T-helper 2 cell (primary cell): ENCODE measurements around the gene TP53.

Experiments used
- DNase-seq, 5 experiments: peaks; one replicate each; pipeline versions ENCODE4 v3.0.0 to v3.0.0-alpha.2; 2012 to 2022
- total RNA-seq, 2 donors: gene quantifications; one replicate each; lab custom pipeline; 2026; lab: John Stamatoyannopoulos, UW

TP53 gene
- 39.0 to 54.0 reads per million in 2 donors for total RNA-seq

DNA sequence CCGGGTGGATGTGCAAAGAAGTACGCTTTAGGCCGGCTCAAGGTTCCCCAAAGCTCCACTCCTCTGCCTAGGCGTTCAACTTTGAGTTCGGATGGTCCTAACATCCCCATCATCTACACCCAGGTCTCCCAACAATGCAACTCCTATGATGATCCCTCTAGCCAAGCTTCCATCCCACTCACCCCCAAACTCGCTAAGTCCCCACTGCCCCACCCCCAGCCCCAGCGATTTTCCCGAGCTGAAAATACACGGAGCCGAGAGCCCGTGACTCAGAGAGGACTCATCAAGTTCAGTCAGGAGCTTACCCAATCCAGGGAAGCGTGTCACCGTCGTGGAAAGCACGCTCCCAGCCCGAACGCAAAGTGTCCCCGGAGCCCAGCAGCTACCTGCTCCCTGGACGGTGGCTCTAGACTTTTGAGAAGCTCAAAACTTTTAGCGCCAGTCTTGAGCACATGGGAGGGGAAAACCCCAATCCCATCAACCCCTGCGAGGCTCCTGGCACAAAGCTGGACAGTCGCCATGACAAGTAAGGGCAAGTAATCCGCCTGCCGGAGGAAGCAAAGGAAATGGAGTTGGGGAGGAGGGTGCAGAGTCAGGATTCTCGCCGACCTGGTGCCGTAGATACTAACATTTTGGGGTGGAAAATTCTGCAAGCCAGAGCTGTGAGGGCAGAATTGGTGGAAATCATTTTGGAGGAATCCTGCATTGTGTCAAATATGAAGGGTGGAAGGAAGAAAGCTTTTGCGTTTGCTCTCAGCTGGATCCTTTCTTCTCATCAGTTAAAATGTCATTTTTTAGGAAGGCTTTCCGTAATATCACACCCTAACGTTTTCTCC lies at the start of gene TP53:
TSS of gene TP53 (minus strand) at position 419 of the 836 bp plus-strand sequence. CDS start 10,896 bp downstream, outside the sequence.
- DNase-seq = peak; percentile 61 to 97 (median 83)

- no peak for DNase-seq
These were observed 45.8 kb upstream of the TP53 start for GRCh38 chr17:7732981-7733539.

GRCh38 chr17:7729816-7730215 lies 42.5 kb upstream of the TP53 start:
- DNase-seq = no peak

DNA sequence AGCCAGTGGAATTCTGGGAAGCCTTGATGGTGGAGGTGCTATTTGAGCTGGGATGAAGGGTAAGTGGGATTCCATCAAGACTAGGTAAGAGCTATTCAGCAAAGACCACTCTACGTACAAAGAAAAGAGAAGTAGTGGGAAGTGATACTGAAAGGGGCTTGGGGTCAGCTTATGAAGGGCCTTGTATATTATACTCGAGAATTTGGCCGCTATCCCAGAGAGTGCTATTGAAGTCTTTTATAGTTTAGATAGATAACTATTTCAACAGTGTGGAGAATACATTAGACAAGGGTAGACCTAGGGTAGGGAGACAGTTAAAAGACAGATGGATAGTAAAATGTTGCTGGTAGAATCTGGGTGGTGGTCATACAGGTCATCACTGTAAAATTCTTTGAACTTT lies 40.6 kb upstream of the TP53 start:
- no peak for DNase-seq

DNA sequence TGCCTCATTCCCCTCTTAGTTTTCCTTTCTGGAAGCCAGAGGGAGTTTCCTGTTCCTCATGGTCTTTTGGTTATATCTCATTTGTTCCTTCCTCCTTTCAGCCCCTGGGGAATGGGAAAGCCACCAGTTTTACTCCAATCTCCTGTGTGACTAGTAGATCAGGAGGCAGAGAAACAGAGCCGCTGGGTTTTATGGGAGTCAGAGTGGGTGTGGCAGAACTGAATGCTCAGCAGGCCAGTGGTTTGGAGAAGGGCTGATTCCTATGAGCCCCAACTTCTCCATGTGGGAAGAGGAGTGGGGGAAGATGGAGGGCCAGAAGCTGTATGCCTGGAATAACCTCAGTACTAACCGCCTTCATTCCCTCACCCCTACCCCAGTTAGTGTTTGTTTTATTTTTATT lies 34.3 kb upstream of the TP53 start:
- no peak for DNase-seq

DNA sequence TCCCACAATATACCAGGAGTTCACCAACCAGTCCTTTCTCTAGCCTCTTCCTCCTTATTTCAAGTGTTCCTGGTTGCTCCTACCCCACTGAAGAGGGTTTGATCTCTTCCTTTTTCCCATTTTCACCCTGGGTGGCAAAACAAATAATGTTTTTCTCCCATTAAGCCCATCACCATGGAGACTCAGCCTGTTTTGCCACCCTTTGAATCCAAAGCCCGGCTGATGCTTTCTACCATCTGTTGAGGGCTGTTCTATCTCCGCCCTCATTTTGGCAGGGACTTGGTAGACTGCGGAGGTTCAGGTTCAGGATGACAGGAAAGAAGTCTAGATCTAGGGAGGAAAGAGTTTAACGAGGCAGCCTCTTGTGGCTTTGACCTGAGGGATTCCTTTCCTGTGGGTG lies 32.8 kb upstream of the TP53 start:
- DNase-seq = no peak

DNA sequence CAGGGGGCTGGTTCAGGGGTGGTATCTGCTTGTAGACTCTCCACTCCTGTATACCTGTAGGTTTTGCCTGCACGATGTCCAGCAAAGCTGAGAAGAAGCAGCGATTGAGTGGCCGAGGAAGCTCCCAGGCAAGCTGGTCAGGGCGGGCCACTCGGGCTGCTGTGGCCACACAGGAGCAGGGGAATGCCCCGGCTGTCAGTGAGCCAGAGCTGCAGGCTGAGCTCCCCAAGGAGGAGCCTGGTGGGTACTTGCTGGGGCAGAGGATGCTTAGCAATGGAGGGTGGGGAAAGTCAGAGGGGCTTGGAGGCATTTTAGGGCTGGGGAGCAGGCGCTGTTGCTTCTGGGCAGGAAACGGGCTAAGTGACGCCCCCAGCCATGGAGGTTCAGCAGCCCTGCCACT lies 32.4 kb upstream of the TP53 start:
- no peak for DNase-seq

DNA sequence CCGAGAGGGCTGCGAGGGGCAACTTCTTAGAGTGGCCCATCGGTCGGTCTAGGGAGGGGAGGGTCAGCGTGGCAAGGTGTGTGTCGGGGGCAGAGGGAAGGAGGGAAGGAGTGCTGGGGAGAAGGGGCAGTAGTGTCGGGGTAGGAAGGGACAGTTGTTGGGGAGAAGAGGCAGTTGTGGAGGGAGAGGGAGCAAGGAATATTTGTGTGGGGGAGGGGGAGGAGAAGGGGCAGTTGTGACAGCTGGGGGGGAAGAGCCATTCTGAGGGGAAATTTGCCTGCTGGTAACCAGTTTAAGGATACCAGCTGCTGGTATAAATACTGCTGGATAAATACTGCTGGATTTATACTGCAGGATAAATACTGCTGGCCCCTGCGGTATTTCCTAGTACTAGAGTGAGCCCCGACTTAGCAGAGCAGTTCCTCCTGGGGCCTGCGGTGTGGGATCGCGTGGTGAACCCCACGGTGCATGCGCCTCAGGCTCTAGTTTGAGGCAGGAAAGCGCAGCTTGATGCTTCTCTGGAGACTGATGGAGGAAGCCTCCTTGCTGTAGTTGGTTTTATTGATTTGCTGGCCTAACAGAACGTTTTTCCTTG lies 30.6 kb upstream of the TP53 start:
- DNase-seq = peak in 1 of 5 experiments; percentile 76

DNA sequence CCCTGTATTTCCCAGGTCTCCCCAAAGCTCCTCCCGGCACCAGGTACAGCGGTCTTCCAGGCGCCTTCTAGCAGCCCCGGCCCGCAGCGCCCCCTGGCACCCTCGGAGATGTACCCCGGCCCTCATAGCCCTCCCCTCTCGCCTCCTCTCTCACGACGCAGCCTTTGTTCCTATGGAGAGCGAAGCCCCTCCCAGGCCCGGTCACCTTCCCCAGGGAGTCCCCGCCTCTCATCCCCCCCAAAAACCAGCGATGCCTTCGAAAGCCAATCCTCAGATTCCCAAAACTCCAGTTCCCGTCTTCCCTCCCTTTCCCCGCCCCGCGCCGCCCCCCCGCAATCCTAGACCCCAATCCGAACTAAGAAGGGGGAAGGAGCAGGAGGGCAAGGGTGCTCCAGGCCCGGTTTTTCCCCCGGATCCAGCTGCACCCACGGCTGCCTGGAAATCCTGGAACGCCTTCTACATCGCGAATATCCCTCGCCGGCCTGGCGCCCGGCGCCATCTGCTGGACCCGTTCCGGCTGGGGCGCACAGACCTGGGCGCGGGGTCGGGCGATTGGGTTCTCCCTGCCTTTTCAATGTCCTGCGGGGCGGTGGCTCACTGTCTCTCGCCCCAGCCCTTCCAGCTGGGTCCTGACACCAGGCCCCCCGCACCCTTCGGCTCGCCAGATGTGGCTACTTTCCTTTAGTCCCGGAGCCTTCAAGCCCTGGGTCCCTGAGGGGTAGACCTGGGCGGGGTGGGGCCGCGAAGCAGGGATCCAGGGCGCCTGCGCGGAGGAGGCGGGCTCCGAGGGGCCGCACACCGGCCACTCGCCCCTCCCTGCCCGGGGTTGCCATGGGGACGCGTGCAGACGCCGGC lies 29.8 kb upstream of the TP53 start, which contains the start of gene DNAH2:
TSS of gene DNAH2 (plus strand) at position 844 of the 855 bp plus-strand sequence. CDS start 1,991 bp downstream, outside the sequence.
- peak in 2 of 5 experiments; percentile 25 to 29 for DNase-seq

DNA sequence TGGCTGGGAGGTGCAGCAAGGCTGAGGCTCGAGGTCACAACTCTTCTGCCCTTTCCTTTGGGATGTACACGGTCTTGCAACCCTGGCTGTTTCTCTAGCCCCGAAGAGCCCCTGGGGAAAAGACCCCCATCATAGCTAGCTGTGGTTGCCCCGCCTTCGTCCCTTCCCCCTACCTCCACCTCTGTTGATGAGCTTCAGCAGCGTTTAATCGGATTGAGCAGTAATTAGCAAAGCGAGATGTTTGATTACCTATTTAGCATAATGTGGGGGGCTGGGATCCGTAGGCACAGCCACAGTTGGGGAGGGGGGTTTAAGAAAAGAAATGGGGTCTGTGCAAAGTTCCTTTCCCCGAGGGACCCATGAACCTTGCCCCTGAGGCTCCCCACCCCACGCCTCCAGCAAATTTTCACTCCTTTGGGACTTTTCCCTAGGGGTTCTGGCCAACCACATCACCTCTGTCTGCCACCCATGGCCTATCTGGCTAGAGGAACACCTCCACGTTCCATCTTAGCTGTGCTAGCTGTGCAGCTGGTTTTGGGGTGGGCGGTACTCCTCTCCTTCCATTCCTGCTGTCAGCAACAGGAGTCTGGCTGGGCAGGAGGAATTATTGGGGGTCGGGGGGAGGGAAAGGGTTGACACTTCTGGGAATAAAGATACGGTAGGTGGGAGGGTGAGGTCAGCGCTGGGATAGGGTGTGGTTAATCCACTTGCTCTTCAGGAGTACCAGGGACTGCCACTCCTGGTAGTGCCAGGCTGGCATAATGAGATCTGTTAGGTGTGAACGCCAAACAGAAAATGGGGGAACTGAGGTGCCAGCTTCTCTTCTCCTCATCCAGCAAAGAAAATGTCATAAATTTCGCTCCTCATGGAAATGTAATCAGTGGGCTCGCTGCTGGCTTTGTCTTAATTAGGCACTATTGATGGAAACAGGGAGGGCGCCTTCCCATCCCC lies 28.9 kb upstream of the TP53 start:
- no peak for DNase-seq

DNA sequence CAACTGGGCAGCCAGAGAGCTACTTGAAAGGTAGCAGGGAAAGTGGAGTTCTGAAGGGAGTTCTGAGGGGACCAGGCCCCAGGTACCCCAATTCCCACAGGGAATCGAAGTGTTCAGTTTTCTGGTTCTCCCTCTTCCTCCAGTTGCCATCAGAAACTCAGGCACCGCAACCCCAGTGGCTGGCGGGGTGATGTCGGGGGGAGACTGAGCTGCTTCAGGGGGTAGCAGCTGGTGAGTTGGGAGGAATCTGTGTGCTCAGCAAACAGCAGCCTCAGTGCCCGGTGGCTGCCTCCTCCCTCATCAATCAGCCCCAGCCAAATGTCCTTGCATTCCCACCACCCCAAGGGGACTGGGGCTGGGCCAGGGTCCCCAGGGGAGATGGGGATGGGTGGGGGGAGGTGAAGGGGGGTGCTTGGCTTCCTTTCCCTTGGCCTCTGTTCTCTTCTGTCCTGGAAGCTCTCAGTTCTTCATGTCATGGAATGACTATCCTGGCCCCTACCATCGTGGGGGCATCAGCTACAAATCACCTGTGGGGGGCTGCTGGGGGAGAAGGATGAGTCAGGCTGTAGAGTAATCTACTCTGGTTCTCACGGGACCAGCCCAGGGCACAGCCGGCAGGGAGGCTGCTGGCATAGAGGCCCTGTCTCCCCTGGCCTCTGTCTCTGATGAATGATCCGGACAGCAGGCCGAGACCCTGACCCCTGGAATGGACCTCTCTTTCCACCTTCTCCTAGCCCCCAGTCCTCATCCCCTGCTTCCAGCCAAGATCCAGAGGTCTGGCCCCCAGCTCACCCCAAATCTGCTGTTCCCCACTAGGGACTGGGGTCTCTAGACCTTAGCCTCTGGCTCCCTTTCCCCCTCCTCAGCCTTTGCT lies 27.7 kb upstream of the TP53 start:
- no peak for DNase-seq

- DNase-seq = no peak
These were observed 26.5 kb upstream of the TP53 start for GRCh38 chr17:7713782-7714181.

- DNase-seq = no peak
These were observed 25.0 kb upstream of the TP53 start for GRCh38 chr17:7712111-7712771.

DNA sequence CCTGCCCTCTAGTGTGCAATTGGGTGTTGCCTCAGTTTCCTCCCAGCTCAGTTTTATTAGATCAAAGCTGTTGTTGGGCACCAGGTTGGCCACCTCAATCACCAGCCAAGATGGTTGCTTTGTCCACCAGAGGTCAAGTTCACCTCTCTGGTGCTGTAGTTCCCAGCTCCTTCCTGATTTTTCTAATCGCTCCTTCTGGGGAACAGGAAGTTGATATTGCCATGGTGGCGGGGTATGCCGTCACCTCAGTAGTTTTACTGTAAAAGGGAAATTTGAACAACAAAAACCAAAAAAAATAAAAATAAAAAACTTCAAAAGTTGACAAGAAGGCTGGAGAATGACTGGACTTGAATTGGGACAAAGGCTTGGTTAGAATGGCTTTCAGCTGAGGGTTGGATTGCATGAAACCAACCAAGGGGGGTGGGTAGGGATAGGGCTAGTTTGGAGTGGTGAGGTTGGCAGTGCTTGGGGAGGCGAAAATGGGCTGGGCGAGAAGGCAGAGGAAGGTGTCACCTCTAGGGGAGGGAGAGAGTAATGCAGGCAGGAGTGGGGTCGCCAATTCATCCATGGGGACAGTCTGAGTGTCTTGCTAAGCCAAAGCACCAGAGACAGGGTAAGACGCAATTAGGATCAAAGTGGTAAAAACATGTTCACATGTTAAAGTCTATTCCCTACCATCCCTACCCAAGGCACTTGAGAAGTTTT lies 23.9 kb upstream of the TP53 start:
- no peak for DNase-seq

DNA sequence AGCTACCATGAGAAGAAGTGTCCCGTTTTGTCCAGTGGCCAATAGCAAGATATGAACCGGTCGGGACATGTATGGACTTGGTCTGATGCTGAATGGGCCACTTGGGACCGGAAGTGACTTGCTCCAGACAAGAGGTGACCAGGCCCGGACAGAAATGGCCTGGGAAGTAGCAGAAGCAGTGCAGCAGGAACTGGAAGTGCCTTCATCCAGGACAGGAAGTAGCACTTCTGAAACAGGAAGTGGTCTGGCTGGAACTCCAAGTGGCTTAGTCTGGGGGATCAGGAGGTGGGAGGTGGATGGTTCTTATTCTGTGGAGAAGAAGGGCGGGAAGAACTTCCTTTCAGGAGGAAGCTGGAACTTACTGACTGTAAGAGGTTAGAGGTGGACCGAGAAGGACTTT lies 23.0 kb upstream of the TP53 start:
- no peak for DNase-seq

GRCh38 chr17:7709031-7709430 lies 21.7 kb upstream of the TP53 start:
- DNase-seq = no peak

- no peak for DNase-seq
These were observed 20.8 kb upstream of the TP53 start for GRCh38 chr17:7707858-7708750.

- no peak for DNase-seq
These were observed 20.2 kb upstream of the TP53 start for GRCh38 chr17:7707446-7707845.
